HL-60 (cell line): ENCODE data around the gene LBR.
A peak's percentile ranks its signal among the peaks of the same experiment; 100 is the strongest.
"Not testable (repeated sequence)": the region's sequence is repeated elsewhere in the genome, so short reads cannot be mapped to it uniquely, and the experiment has no call there.

Experiments used
- DNase-seq, 2 experiments: peaks; one replicate each; pipeline ENCODE4 v3.0.0-alpha.2; 2010 to 2020; ENCODE audit warnings: low read depth in 1 of 2, low spot score in 1 of 2
- H3K27ac ChIP-seq: fragments of 250-450 bp; sonication (Bioruptor Pico); replicated peaks from 2 replicates; pipeline ENCODE4 v1.5.1; 2020; ENCODE audit warnings: mild to moderate bottlenecking, moderate library complexity
- H3K27me3 ChIP-seq: fragments of 250-450 bp; sonication (Bioruptor Pico); 2 replicates; pipeline ENCODE4 v1.5.1; 2021; ENCODE audit warnings: mild to moderate bottlenecking, moderate library complexity; ENCODE audit not compliant: insufficient read depth, poor library complexity, severe bottlenecking
- H3K4me3 ChIP-seq: replicated peaks from 2 replicates; pipeline ENCODE4 v1.5.1; 2011; ENCODE audit warnings: mild to moderate bottlenecking, control low read depth, low read length; ENCODE audit not compliant: insufficient read depth
- GABPA ChIP-seq: IDR thresholded peaks from 2 replicates; pipeline ENCODE4 v1.6.1; 2012; ENCODE audit warnings: low read depth
- POLR2AphosphoS5 ChIP-seq: IDR thresholded peaks from 2 replicates; pipeline ENCODE4 v1.6.1; 2012; ENCODE audit warnings: low read depth
- SPI1 ChIP-seq: IDR thresholded peaks from 2 replicates; pipeline ENCODE4 v1.6.1; 2012; ENCODE audit warnings: low read depth, mild to moderate bottlenecking, borderline replicate concordance
- TF ChIP-seq, protein P1 (sequence below): IDR thresholded peaks from 2 replicates; pipeline ENCODE4 v1.6.1; 2012; ENCODE audit warnings: low read depth; ENCODE audit not compliant: insufficient replicate concordance
- TF ChIP-seq, protein P2 (sequence below): IDR thresholded peaks from one replicate; pipeline ENCODE4 v1.5.1; 2011; ENCODE audit warnings: low read length, control low read depth, inconsistent platforms; ENCODE audit not compliant: insufficient read depth

Gene LBR

DNA sequence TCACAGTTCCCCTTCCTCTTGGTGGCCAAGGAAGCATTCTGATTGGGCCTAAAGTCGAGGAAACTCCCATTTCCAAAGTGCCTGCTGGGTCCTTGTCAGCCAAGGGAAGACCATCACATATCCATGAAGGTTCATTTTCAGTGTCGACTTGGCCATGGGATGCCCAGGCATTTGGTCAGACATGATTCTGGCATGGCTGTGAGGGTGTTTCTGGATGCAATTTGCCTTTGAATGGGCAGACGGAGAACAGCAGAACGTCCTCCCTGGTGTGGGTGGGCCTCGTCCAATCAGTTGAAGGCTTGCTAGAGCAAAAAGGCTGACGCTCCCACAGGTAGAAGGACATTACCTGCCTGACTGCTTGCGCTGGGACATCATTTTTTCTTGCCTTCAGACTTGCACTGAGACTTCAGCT is 48.3 kb upstream of the LBR start:
- TF ChIP-seq, protein P1, sequence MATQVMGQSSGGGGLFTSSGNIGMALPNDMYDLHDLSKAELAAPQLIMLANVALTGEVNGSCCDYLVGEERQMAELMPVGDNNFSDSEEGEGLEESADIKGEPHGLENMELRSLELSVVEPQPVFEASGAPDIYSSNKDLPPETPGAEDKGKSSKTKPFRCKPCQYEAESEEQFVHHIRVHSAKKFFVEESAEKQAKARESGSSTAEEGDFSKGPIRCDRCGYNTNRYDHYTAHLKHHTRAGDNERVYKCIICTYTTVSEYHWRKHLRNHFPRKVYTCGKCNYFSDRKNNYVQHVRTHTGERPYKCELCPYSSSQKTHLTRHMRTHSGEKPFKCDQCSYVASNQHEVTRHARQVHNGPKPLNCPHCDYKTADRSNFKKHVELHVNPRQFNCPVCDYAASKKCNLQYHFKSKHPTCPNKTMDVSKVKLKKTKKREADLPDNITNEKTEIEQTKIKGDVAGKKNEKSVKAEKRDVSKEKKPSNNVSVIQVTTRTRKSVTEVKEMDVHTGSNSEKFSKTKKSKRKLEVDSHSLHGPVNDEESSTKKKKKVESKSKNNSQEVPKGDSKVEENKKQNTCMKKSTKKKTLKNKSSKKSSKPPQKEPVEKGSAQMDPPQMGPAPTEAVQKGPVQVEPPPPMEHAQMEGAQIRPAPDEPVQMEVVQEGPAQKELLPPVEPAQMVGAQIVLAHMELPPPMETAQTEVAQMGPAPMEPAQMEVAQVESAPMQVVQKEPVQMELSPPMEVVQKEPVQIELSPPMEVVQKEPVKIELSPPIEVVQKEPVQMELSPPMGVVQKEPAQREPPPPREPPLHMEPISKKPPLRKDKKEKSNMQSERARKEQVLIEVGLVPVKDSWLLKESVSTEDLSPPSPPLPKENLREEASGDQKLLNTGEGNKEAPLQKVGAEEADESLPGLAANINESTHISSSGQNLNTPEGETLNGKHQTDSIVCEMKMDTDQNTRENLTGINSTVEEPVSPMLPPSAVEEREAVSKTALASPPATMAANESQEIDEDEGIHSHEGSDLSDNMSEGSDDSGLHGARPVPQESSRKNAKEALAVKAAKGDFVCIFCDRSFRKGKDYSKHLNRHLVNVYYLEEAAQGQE = no peak
- TF ChIP-seq POLR2AphosphoS5 (no peak), SPI1 (no peak), GABPA (no peak)
- TF ChIP-seq, protein P2, sequence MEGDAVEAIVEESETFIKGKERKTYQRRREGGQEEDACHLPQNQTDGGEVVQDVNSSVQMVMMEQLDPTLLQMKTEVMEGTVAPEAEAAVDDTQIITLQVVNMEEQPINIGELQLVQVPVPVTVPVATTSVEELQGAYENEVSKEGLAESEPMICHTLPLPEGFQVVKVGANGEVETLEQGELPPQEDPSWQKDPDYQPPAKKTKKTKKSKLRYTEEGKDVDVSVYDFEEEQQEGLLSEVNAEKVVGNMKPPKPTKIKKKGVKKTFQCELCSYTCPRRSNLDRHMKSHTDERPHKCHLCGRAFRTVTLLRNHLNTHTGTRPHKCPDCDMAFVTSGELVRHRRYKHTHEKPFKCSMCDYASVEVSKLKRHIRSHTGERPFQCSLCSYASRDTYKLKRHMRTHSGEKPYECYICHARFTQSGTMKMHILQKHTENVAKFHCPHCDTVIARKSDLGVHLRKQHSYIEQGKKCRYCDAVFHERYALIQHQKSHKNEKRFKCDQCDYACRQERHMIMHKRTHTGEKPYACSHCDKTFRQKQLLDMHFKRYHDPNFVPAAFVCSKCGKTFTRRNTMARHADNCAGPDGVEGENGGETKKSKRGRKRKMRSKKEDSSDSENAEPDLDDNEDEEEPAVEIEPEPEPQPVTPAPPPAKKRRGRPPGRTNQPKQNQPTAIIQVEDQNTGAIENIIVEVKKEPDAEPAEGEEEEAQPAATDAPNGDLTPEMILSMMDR = no peak
- Histone ChIP-seq H3K27me3 (no peaks in the 10 kb centered on the region), H3K4me3 (no peak overlapping the region), H3K27ac (no peak overlapping the region)
- no peak for DNase-seq

DNA sequence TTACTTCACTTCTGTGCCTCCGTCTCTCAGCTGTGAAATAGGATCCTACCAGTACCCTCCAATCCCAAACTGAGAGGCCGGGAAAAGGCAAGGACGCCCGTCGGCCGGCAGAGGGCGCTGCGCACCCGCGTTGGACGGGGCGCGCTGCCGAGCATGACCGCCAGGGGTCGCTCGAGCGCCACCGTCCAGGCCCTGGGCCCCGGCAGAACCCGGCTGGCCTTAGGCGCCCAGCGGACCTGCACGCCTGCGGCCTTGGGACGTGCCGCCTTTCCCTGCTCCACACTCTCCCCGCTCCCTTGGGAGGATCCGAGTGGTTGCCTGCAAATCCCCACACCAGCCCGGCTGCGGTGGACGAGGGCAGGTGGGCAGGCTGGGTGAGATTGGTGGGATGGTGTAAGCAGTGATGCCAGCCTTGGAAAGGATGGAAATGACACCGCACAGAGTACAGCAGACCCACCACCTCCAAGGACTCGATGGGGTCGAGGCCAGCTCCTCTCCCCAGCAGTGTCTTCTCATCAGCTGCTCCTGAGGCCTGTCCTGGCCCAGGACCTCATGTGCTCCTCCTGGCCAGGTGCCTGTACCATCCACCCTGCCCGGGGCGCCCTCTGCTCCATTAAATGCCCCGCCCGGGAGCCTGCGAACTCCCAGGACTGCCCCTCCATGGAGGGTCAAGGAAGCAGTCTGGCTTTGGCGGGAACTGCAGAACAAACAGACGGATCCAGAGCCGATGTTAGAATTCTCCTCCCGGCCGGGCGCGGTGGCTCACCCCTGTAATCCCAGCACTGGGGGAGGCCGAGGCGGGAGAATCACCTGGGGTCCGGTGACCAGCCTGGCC is 47.4 kb upstream of the LBR start:
- DNase-seq = peak; percentile 52 to 58
- no peaks in the 10 kb centered on the region for H3K27me3 ChIP-seq
- H3K27ac ChIP-seq = no peak overlapping the region
- TF ChIP-seq, protein P2 = peak; percentile 99
- TF ChIP-seq SPI1 (no peak), POLR2AphosphoS5 (no peak)
- TF ChIP-seq, protein P1 = no peak
- no peak overlapping the region for H3K4me3 ChIP-seq

DNA sequence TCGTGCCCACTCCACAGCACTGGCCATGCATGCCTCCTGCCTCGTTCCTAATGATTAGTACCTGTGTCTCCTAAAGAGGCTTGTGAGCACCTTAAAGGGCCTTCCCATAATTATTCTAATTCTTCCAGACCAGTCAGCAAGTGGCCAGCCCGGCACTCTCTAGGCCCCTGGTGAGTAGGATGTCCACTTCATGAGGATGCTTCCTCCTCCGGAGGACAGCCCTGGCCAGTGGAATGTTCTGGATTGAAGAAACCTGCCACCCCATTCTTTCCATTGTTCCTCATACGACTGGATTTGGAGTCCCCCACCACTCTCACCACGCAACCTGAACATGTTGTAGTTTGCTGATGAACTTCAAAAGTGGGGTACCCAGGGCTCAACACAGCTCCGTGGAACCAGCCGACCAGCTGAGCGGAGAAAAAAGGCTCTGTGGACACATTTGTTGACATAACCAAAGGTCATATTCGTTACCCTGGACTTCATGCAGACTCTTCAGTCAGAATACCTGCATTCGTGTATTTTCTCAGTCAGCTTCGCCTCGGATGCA is 46.7 kb upstream of the LBR start:
- DNase-seq = no peak
- Histone ChIP-seq H3K27me3 (no peaks in the 10 kb centered on the region), H3K4me3 (no peak overlapping the region), H3K27ac (no peak overlapping the region)
- TF ChIP-seq SPI1 = no peak
- TF ChIP-seq POLR2AphosphoS5 = no peak
- TF ChIP-seq, protein P2 = no peak
- TF ChIP-seq GABPA = no peak
- TF ChIP-seq, protein P1 = no peak

DNA sequence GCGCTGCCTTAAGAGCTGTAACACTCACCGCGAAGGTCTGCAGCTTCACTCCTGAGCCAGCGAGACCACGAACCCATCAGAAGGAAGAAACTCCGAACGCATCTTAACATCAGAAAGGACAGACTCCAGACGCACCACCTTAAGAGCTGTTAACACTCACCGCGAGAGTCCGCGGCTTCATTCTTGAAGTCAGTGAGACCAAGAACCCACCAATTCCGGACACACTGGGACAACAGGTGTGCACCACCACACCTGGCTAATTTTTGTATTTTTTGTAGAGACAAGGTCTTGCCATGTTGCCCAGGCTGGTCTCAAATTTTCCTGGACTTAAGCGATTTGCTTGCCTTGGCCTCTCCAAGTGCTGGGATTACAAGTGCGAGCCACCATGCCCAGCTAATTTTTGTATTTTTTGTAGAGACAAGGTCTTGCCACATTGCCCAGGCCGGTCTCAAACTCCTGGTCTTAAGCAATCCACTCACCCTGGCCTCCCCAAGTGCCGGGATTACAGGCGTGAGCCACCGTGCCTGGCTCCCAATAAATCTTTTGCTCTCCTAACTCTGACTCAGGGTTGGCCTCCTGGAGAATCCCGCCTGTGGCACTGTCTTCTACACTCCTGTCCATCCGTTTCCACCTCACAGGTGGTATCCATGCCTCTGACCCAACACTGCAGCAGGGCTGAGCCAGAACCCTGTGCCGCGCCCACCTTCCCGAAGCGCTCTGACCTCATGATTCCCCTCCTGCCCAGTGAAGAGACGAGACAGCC is 46.0 kb upstream of the LBR start:
- not testable (repeated sequence) for H3K4me3 ChIP-seq, H3K27me3 ChIP-seq, DNase-seq, H3K27ac ChIP-seq

DNA sequence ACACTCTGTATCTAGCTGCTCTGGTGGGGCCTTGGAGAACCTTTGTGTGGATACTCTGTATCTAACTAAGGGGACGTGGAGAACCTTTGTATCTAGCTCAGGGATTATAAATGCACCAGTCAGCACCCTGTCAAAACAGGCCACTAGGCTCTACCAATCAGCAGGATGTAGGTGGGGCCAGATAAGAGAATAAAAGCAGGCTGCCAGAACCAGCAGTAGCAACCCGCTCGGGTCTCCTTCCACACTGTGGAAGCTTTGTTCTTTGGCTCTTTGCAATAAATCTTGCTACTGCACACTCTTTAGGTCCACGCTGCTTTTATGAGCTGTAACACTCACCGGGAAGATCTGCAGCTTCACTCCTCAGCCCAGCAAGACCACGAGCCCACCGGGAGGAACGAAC is 45.4 kb upstream of the LBR start:
- DNase-seq, H3K4me3 ChIP-seq, H3K27ac ChIP-seq, H3K27me3 ChIP-seq: not testable (repeated sequence)
